Esophagus muscularis mucosa (tissue), 4 donors: Measurements from ENCODE around the gene ALDH16A1.

Experiments used
- EP300 ChIP-seq: sonication (generic); formaldehyde crosslinking; IDR thresholded peaks from one replicate; pipeline ENCODE4 v1.6.1; 2017; ENCODE audit warnings: antibody characterized with exemption
- POLR2AphosphoS5 ChIP-seq, 2 donors: sonication (generic); formaldehyde crosslinking; IDR thresholded peaks; one replicate each; pipeline ENCODE4 v1.6.1; 2017; ENCODE audit warnings: antibody characterized with exemption in 2 of 2
- TF ChIP-seq, protein P1 (sequence below), 3 experiments: fragments of 200-600 bp in 2 of 3; fragments of 450-650 bp in 1 of 3; sonication (generic) in 2 of 3; IDR thresholded peaks; one replicate each; pipeline ENCODE4 v1.5.1; 2017 to 2019; ENCODE audit warnings: antibody characterized with exemption in 3 of 3, mild to moderate bottlenecking in 2 of 3, moderate library complexity in 1 of 3

DNA sequence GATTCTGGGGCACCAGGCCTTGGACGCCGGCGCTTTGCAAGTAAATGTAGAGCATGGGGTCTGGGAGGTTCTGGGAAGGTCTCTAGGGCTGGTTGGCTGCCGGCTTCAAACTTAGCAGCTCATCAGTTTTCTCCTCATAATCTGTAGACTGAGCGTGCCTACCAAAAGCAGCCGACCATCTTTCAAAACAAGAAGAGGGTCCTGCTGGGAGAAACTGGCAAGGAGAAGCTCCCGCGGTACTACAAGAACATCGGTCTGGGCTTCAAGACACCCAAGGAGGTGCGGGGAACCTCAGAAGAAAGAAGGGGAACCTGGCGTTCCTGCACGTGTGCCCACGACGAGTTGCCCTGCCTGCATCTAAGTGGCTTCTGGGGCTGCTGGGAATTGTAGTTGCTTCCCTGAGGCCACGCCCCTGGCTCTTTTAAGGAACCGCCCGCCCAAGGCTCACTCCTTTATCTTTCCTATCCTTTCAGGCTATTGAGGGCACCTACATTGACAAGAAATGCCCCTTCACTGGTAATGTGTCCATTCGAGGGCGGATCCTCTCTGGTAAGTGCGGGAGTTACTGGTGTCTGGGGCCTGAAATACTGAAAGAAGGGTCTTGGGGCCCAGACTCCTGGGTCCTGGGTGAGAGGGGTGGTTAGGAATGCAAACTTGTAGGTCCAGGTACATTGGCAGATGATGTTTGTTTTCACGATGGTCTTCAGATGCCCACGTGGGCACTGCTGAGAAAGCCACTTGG lies 44.2 kb downstream of the ALDH16A1 start:
- TF ChIP-seq, protein P1, sequence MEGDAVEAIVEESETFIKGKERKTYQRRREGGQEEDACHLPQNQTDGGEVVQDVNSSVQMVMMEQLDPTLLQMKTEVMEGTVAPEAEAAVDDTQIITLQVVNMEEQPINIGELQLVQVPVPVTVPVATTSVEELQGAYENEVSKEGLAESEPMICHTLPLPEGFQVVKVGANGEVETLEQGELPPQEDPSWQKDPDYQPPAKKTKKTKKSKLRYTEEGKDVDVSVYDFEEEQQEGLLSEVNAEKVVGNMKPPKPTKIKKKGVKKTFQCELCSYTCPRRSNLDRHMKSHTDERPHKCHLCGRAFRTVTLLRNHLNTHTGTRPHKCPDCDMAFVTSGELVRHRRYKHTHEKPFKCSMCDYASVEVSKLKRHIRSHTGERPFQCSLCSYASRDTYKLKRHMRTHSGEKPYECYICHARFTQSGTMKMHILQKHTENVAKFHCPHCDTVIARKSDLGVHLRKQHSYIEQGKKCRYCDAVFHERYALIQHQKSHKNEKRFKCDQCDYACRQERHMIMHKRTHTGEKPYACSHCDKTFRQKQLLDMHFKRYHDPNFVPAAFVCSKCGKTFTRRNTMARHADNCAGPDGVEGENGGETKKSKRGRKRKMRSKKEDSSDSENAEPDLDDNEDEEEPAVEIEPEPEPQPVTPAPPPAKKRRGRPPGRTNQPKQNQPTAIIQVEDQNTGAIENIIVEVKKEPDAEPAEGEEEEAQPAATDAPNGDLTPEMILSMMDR (IDR thresholded peaks at IDR 0.05), result no peak
- TF ChIP-seq EP300, result no peak
- peak; percentile 13 to 45 for TF ChIP-seq POLR2AphosphoS5 (IDR thresholded peaks at IDR 0.05)
